ENCODE measurements around the gene WBP1L.

GRCh38 chr10:102735065-102735562 lies 8.6 kb upstream of the WBP1L start:
- TF ChIP-seq CTCF (IDR thresholded peaks at IDR 0.05; ENCODE audit: poor library complexity, severe bottlenecking) (no peak), EZH2 (IDR thresholded peaks at IDR 0.05; ENCODE audit: borderline replicate concordance, insufficient read depth, low read length, poor library complexity, severe bottlenecking) (no peak)
